Stimulated activated CD8-positive, alpha-beta memory T cell treated with anti-CD3 and anti-CD28 coated beads, Interleukin-2, amount 100 ng/mL, for 48 hours (primary cell): Measurements from ENCODE around the gene SLC44A4.
A peak's percentile ranks its signal among the peaks of the same experiment; 100 is the strongest.
"Not testable (repeated sequence)": the region's sequence is repeated elsewhere in the genome, so short reads cannot be mapped to it uniquely, and the experiment has no call there.

Source experiments
- DNase-seq, 2 donors: peaks; one replicate each; pipeline ENCODE4 v3.0.0-alpha.2; 2020; ENCODE audit warnings: low read depth in 2 of 2

SLC44A4 gene

GRCh38 chr6:31879901-31880300, 1.1 kb upstream of the SLC44A4 start:
- DNase-seq, result no peak

GRCh38 chr6:31879143-31879542, 346 bp upstream of the SLC44A4 start:
- no peak for DNase-seq

DNA sequence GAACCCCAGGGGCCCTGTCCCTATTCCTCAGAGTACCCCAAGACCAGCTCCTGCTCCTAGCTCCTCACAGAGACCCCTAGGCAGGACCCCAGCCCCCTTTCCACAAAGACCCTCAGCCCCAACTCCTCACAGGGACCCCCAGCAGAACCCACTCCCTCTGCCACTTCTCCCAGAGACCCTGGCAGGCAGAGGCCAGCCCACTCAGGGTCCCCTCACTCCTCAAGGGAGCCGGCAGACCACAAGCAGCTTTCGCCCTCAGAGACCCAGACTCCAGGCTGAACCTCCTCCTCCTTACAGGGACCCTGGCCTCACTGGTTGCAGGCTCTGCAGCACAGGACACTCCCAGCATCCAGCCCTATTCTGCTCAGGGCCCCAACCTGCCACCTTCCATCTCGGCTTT, 575 bp downstream of the SLC44A4 start:
- DNase-seq, result no peak

GRCh38 chr6:31877651-31878161, 1.1 kb downstream of the SLC44A4 start:
- no peak for DNase-seq

DNA sequence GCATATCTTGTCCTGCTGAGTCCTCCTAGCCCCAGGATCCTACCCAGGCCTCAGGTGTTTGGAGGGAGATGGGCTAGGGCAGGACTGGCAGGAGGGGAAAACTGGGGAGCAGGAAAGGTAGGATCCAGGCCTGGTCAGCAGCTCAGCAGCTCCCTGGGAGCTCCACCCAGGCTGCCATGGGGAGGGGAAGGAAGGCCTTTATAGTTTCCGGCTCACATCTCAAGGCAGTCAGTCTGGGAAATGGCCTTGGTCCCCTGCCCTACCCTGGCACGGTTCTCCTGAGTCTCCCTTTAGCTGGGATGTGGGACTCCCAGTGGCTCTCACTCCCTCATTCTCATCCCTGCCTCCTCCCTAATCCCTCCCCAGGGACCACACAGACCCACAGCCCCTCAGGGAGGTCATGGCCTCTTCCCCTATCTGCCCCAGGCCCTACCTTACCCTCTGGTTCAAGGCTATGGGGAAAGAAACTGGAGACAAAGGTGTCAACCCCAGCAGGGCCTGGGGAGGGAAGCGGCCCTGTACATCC, 1.6 kb downstream of the SLC44A4 start:
- DNase-seq, result no peak

- no peak for DNase-seq
Measured at GRCh38 chr6:31876357-31876756, 2.4 kb downstream of the SLC44A4 start.

DNA sequence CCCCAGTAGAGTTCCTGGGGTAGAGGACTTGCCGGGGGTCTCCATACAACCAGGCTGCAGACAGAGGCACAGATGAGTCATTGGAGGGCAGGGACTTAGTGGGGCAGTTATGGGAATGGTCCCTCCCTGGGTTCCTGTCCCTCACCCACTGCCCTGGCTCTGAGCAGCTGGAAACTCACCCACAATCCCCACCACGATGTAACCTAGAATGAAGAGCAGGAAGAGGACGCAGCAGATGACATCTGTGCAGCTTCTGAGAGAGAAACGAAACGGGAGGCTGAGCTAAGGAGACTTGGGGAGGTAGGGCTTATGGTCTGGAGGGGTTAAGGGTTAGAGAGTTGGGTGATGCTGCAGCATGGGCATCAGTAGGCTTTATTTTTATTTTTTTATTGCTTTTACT, 2.9 kb downstream of the SLC44A4 start:
- DNase-seq, result no peak

DNA sequence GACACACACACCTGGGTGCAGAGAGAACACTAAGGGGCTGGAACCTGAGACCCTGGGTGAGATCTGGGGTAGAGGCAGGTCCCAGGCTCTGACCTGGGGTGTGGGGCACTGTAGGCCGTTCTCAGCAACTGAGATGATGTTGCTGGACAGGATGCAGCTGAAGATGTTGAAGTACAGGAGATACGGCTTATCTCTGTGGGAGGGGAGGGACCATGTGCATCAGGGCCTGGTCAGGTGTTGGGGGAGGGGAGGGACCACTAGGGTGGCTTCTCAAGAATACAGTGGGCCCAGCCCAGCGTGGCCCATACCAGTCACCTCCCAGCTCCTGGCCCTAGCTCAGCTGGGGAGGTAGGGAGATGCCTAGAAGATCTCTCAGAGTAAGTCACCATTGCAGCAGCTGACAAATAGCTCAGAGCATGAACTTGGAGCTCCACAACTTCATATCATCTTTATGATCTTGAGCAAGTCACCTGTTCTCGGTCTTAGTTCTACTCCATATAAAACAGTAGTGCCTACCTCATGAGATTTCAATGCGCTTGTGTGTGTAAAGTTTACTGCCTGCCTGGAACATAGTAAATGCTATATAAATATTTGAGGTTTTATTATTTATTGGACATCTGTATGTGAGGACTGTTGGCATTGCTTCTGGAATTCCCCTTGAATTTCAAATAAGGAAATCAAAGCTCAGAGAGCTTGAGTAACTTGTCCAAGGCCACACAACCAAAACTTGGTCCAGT, 3.8 kb downstream of the SLC44A4 start:
- DNase-seq, result no peak

DNA sequence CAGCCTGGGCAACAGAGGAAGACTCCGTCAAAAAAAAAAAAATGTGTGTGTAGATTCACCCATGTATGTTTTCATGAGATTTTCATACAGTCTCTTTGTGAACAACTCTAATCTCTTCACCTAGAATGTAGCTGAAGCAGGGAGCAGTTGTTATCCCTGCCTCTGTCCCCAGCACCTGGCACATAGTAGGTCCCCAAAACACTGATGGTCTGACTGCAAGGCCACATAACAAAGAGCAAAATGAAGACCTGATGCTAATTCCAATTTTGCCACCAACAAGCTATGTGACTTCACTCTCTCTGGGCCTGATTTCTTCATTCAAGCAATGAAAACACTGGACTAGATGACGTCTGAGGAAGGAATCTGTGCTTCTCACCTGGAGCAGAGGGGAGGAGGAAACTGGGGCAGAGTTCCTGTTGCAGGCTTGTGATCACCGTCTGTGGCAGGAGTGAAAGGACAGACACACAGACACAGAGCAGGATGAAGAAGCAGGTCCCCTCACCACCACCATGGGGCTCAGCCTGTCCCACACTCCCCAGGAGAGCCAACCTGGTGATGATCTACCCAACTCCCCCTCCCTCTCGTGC, 4.6 kb downstream of the SLC44A4 start:
- DNase-seq, result no peak

DNA sequence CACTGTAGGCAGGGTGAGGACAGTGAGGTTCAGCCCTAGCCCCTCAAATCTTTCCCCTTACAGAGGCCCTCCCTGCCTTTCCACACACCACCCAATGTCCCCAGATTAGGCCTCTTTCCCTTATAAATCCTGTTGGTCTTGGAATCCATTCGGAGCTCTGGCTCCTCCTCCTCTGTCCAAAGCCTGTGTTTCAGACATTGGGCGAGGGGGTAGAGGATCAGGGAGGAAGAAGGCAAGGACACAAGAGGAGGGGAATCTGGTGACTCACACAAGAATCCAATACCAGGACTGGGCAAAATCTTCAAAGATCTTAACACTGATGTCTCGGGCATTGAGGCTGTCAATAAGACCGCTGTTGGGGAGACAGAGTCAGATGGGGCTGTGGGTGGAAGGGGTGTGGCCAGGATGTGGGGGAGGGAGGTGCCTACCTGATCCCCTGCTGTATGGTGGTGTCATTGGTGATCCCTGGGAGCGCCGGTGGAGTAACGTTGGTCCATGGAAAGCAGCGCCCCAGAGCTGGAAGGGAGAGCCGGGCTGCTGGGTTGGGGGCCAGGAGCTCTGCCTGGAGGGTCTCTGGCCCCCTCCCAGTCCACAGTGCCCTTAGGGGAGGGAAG, 7.6 kb downstream of the SLC44A4 start:
- no peak for DNase-seq

DNA sequence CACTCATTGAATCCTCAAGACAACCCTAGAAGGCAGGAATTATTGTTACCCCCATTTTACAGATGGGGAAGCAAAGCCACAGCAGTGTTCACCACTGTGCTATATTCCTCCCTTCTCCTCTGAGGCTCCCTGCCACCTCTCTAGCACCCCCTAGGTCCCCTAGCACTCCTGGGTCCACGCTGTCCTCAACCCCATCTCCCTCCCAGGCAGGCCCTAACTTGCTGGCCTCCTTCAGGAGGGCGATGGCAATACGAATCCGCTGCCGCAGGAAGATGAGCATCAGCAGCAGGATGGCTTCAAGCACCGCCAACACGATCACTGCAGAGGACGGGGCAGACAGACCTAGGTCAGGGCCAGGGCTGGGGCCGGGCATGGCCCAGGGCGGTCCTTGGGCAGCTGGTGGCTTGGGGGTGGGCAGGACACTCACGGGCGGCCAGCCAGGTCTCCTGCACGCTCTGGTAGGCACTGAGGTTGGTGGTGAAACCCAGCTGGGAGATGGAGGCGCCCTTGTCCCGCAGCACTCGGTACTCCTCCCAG, 8.3 kb downstream of the SLC44A4 start:
- DNase-seq, result no peak

DNA sequence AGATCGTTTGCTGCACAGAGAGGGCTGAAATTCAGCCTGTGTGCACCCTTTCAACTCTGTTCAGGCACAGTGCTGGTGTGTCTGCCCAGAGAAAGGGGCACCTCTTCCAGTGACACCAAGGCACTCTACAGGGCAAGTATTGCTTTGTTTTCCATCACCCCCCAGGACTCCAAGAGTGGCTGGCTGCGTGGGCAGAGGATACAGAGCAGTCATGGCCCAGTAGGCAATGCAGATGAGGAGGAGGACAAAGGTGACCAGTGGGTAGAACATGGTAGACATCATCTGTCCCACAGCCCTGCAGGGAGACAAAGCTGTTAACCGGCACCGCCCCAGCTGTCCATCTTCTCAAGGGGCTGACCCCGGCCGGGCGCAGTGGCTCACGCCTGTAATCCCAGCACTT, 9.5 kb downstream of the SLC44A4 start:
- DNase-seq, result no peak

- DNase-seq, result not testable (repeated sequence)
Measured at GRCh38 chr6:31868658-31868971, 10.2 kb downstream of the SLC44A4 start.

DNA sequence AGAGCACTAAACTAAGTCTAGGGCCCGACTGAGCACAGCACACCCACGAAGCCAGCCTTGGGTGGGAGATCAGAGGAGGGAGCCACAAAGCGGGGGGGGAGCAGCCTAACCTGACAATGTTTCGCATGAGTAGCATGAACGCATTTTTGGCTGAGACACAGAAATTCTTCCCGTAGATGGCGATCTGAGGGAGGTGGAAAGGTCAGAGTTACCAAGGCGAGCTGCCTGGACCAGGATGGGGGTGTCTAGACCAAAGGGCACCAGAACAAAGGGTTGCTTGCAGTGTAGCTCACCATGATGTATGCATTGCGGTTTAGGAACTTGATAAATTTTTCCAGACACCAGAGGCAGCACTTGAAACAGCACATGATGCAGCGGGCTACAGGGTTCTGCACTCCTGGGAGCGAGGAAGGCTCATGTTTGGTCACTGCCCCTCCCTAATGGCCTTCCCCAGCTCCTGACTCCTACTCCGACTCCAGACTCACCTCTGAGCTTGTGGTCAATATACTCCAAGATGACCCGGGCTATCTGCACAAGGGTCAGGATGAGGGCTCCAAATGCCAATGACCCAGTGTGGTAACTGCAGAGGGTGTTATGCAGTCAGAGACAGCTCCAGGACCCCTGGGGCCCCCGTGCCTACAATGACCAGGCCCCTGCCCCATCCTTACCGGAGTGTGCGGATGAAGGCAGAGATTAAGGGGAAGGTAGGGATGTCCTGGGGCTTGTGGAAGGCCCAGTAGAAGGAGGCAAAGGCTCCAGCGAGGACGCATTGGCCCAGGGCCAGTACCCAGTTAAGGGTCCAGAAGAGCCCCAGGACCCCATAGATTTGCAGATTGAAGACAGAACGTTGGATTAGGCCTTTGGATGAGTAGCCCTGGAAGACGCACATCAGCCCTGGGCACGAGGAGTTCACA, 13.3 kb downstream of the SLC44A4 start:
- DNase-seq, result no peak

DNA sequence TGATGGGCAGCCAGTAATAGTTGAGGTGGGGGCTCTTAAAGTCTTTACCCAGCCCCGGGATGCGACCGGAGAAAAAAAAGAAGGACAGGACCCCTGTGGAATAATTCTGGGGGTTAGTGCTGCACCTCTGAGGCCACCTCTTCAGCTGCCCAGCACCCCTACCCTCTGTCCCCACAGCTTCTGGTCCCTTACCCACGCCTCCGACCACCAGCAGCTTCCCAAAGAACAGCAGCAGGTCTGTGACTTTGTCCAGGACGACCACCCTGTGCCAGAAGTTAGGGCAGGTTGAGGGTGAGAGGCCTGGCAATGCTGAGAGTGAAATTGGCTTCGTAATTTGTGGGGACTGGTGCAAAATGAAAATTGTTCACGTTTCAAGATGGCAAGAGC, 14.0 kb downstream of the SLC44A4 start:
- no peak for DNase-seq

- not testable (repeated sequence) for DNase-seq
Measured at GRCh38 chr6:31864123-31864562, 14.7 kb downstream of the SLC44A4 start.

DNA sequence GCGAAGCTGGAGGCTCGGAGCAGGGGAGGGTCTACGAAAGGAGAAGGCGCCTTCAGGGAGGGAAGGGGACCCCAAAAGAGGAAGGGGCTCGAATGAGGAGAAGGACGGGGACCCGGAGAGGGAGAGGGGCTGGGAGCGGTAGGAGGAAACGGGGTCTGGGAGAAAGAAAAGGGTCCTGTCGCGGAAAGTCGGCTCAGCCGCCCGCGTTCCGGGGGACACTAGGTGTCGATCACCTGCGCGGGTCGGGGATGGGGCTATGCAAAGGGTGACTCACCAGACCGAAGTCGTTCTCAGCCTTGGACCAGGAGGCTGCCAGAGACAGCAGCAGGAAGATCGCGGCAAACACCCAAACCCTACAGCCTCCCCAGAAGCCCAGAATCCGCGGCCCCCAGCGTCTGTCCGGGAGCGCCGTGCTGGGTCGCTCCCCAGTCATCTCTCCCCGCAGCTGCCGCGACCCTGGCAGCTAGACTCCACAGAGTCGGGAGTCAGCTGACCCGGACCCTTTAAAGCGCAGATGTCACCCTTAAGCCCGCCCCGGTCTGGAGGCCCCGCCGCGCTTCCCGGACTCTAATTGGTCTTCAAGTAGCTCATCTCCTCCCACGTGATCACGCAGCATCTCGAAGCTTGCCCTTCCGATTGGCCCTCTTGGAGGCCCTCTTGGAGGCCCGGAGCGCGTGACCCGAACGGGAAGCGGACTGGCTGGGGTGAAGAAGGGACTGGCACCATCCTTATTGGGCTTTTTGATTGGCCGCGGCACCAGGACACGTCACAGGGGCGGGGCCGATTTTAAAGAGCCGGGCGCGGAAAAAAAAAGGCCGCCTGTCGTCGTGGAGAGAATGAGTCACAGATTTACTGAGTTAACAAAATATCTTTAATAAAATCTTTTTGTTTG, 16.2 kb downstream of the SLC44A4 start, which contains the start of gene NEU1:
Gene NEU1, minus strand, starts transcription at position 478 of the 892 bp plus-strand sequence. Its CDS starts 45 bp downstream, at position 433.
- DNase-seq, result peak; percentile 97

GRCh38 chr6:31861919-31862343, 16.9 kb downstream of the SLC44A4 start:
- no peak for DNase-seq

- no peak for DNase-seq
Measured at GRCh38 chr6:31861150-31861549, 17.6 kb downstream of the SLC44A4 start.

DNA sequence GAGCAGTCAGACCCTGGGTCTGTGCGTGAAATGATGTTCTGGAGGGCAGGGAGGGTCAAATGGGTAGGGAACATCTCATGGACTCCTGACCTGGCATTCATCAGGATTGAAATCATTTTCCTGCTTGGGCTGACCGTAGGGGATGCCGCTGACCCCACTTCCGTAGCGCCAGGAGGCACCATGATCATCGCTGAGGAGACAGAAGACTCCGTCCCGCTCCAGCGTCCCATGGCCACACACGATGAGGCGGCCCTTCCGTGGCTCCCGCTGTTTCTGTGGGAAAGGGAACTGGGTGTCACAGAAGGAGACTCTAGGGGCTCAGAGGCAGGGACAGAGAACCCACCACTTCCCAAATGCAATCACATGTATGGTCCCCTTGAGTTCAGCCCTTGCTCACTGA, 18.4 kb downstream of the SLC44A4 start:
- no peak for DNase-seq
